Neural cell (in vitro differentiated cells): Measurements from ENCODE around the gene SND1.

ENCODE experiments used
- EP300 ChIP-seq: fragments of 450-650 bp; conservative IDR thresholded peaks from 2 replicates; pipeline ENCODE4 v1.6.1; 2014; ENCODE audit warnings: antibody characterized with exemption, mild to moderate bottlenecking, moderate library complexity; ENCODE audit not compliant: poor library complexity, severe bottlenecking
- EZH2 ChIP-seq: fragments of 200-600, 300-800 bp; shearing (Covaris generic), sonication (generic); IDR thresholded peaks from 2 replicates; pipeline ENCODE4 v1.6.1; 2014; ENCODE audit warnings: antibody characterized with exemption, low read length, borderline replicate concordance, mild to moderate bottlenecking; ENCODE audit not compliant: insufficient read depth, poor library complexity, severe bottlenecking
- MXI1 ChIP-seq: fragments of 450-650 bp; conservative IDR thresholded peaks from 2 replicates; pipeline ENCODE4 v1.6.1; 2014; ENCODE audit warnings: antibody characterized with exemption, mild to moderate bottlenecking; ENCODE audit not compliant: poor library complexity, severe bottlenecking
- POLR2AphosphoS5 ChIP-seq: IDR thresholded peaks from 2 replicates; pipeline ENCODE4 v1.6.1; 2012
- RAD21 ChIP-seq: fragments of 450-650 bp; conservative IDR thresholded peaks from 2 replicates; pipeline ENCODE4 v1.6.1; 2014; ENCODE audit warnings: antibody characterized with exemption, mild to moderate bottlenecking, moderate library complexity
- SMC3 ChIP-seq: fragments of 450-650 bp; conservative IDR thresholded peaks from 2 replicates; pipeline ENCODE4 v1.6.1; 2014; ENCODE audit warnings: antibody characterized with exemption, mild to moderate bottlenecking, moderate library complexity; ENCODE audit not compliant: poor library complexity
- TAF1 ChIP-seq: IDR thresholded peaks from 2 replicates; pipeline ENCODE4 v1.6.1; 2012; ENCODE audit warnings: low read depth
- TF ChIP-seq, protein P1 (sequence below): fragments of 450-650 bp; IDR thresholded peaks from 2 replicates; pipeline ENCODE4 v1.5.1; 2014; ENCODE audit warnings: antibody characterized with exemption, mild to moderate bottlenecking, moderate library complexity; ENCODE audit not compliant: poor library complexity, severe bottlenecking
- TF ChIP-seq, protein P2 (sequence below): IDR thresholded peaks from 2 replicates; pipeline ENCODE4 v1.6.1; 2012; ENCODE audit warnings: borderline replicate concordance

DNA sequence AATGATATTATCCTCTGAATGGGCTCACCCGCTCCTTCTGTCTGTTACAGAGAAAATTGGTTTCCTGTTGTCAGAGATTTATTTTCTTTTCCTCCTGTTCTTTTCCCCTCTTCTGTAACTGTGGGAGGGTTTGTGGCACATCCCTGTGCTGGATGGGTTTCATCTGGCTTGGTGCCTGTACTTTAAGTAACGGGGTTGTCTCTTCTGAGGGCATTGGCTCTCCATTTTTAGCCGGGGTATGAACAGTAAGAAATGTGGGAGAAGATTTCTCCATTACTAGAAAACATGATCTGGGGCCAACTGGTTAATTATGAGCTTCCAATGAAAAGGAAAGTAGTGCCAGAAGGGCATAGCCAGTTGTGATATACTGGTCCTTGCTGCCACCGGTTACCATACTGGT lies 142.6 kb downstream of the SND1 start:
- TF ChIP-seq TAF1 = no peak
- no peak for TF ChIP-seq RAD21
- TF ChIP-seq, protein P1, sequence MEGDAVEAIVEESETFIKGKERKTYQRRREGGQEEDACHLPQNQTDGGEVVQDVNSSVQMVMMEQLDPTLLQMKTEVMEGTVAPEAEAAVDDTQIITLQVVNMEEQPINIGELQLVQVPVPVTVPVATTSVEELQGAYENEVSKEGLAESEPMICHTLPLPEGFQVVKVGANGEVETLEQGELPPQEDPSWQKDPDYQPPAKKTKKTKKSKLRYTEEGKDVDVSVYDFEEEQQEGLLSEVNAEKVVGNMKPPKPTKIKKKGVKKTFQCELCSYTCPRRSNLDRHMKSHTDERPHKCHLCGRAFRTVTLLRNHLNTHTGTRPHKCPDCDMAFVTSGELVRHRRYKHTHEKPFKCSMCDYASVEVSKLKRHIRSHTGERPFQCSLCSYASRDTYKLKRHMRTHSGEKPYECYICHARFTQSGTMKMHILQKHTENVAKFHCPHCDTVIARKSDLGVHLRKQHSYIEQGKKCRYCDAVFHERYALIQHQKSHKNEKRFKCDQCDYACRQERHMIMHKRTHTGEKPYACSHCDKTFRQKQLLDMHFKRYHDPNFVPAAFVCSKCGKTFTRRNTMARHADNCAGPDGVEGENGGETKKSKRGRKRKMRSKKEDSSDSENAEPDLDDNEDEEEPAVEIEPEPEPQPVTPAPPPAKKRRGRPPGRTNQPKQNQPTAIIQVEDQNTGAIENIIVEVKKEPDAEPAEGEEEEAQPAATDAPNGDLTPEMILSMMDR = no peak
- no peak for TF ChIP-seq EZH2
- TF ChIP-seq, protein P2, sequence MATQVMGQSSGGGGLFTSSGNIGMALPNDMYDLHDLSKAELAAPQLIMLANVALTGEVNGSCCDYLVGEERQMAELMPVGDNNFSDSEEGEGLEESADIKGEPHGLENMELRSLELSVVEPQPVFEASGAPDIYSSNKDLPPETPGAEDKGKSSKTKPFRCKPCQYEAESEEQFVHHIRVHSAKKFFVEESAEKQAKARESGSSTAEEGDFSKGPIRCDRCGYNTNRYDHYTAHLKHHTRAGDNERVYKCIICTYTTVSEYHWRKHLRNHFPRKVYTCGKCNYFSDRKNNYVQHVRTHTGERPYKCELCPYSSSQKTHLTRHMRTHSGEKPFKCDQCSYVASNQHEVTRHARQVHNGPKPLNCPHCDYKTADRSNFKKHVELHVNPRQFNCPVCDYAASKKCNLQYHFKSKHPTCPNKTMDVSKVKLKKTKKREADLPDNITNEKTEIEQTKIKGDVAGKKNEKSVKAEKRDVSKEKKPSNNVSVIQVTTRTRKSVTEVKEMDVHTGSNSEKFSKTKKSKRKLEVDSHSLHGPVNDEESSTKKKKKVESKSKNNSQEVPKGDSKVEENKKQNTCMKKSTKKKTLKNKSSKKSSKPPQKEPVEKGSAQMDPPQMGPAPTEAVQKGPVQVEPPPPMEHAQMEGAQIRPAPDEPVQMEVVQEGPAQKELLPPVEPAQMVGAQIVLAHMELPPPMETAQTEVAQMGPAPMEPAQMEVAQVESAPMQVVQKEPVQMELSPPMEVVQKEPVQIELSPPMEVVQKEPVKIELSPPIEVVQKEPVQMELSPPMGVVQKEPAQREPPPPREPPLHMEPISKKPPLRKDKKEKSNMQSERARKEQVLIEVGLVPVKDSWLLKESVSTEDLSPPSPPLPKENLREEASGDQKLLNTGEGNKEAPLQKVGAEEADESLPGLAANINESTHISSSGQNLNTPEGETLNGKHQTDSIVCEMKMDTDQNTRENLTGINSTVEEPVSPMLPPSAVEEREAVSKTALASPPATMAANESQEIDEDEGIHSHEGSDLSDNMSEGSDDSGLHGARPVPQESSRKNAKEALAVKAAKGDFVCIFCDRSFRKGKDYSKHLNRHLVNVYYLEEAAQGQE = no peak
- no peak for TF ChIP-seq SMC3
- no peak for TF ChIP-seq POLR2AphosphoS5
- no peak for TF ChIP-seq EP300
- no peak for TF ChIP-seq MXI1
